ENCODE data around the gene LRRC49. TPM values are rescaled to one million over a fixed set of nuclear protein-coding genes. Genes with fewer than 3 reads are reported as not detected.

LRRC49 gene
- polyA plus RNA-seq, 2 donors, result 1.4 to 2.1 TPM

GRCh38 chr15:71080166-71080565 is 187.5 kb downstream of the LRRC49 start:
- peaks cover 0 to 1% of the 10 kb centered on the region in 2 donors for H3K9me3 ChIP-seq (ENCODE audit: control insufficient read depth in 2 of 2, insufficient read depth in 1 of 2, low read depth in 1 of 2, low read length in 1 of 2)
- H3K4me3 ChIP-seq (ENCODE audit: low read depth in 1 of 2, low read length in 2 of 2), result no peak overlapping the region
- peaks cover 0 to 5% of the 10 kb centered on the region in 2 donors for H3K4me1 ChIP-seq (ENCODE audit: control insufficient read depth in 2 of 2, insufficient read depth in 2 of 2, low read length in 1 of 2)
- H3K36me3 ChIP-seq (ENCODE audit: control insufficient read depth in 2 of 2, insufficient read depth in 2 of 2, low read length in 1 of 2), result no peaks in the 10 kb centered on the region
- H3K27me3 ChIP-seq (ENCODE audit: control insufficient read depth in 1 of 2, insufficient read depth in 2 of 2, low read length in 2 of 2), result peaks cover 0 to 1% of the 10 kb centered on the region in 2 donors
- no peak overlapping the region for H3K27ac ChIP-seq (ENCODE audit: low read depth in 2 of 2, low read length in 1 of 2)
- 76 to 77% methylated on average over 7 of the region's 7 CpGs for WGBS, 2 donors

GRCh38 chr15:71080705-71081104 is 188.1 kb downstream of the LRRC49 start:
- H3K27me3 ChIP-seq (ENCODE audit: control insufficient read depth in 1 of 2, insufficient read depth in 2 of 2, low read length in 2 of 2), result no peaks in the 10 kb centered on the region
- H3K4me3 ChIP-seq (ENCODE audit: low read depth in 1 of 2, low read length in 2 of 2), result no peak overlapping the region
- H3K9me3 ChIP-seq (ENCODE audit: control insufficient read depth in 2 of 2, insufficient read depth in 1 of 2, low read depth in 1 of 2, low read length in 1 of 2), result no peaks in the 10 kb centered on the region
- H3K36me3 ChIP-seq (ENCODE audit: control insufficient read depth in 2 of 2, insufficient read depth in 2 of 2, low read length in 1 of 2), result no peaks in the 10 kb centered on the region
- no peak overlapping the region for H3K27ac ChIP-seq (ENCODE audit: low read depth in 2 of 2, low read length in 1 of 2)
- WGBS, 2 donors, result 48 to 50% methylated on average over 1 of the region's 1 CpG
- H3K4me1 ChIP-seq (ENCODE audit: control insufficient read depth in 2 of 2, insufficient read depth in 2 of 2, low read length in 1 of 2), result peaks cover 0 to 5% of the 10 kb centered on the region in 2 donors

- H3K4me3 ChIP-seq (ENCODE audit: low read depth in 1 of 2, low read length in 2 of 2), result no peak overlapping the region
- 71 to 72% methylated on average over 5 of the region's 5 CpGs for WGBS, 2 donors
- no peaks in the 10 kb centered on the region for H3K9me3 ChIP-seq (ENCODE audit: control insufficient read depth in 2 of 2, insufficient read depth in 1 of 2, low read depth in 1 of 2, low read length in 1 of 2)
- no peaks in the 10 kb centered on the region for H3K27me3 ChIP-seq (ENCODE audit: control insufficient read depth in 1 of 2, insufficient read depth in 2 of 2, low read length in 2 of 2)
- no peaks in the 10 kb centered on the region for H3K36me3 ChIP-seq (ENCODE audit: control insufficient read depth in 2 of 2, insufficient read depth in 2 of 2, low read length in 1 of 2)
- peaks cover 0 to 5% of the 10 kb centered on the region in 2 donors for H3K4me1 ChIP-seq (ENCODE audit: control insufficient read depth in 2 of 2, insufficient read depth in 2 of 2, low read length in 1 of 2)
- H3K27ac ChIP-seq (ENCODE audit: low read depth in 2 of 2, low read length in 1 of 2), result no peak overlapping the region
These were observed 190.2 kb downstream of the LRRC49 start for GRCh38 chr15:71082803-71083202.

- WGBS, 2 donors, result 61 to 64% methylated on average over 5 of the region's 5 CpGs
- H3K4me1 ChIP-seq (ENCODE audit: control insufficient read depth in 2 of 2, insufficient read depth in 2 of 2, low read length in 1 of 2), result peaks cover 0 to 5% of the 10 kb centered on the region in 2 donors
- H3K27ac ChIP-seq (ENCODE audit: low read depth in 2 of 2, low read length in 1 of 2), result no peak overlapping the region
These were observed 190.7 kb downstream of the LRRC49 start for GRCh38 chr15:71083349-71083748.

GRCh38 chr15:71084264-71084663 is 191.6 kb downstream of the LRRC49 start:
- Histone ChIP-seq H3K4me3 (ENCODE audit: low read depth in 1 of 2, low read length in 2 of 2) (no peak overlapping the region), H3K36me3 (ENCODE audit: control insufficient read depth in 2 of 2, insufficient read depth in 2 of 2, low read length in 1 of 2) (no peaks in the 10 kb centered on the region), H3K9me3 (ENCODE audit: control insufficient read depth in 2 of 2, insufficient read depth in 1 of 2, low read depth in 1 of 2, low read length in 1 of 2) (no peaks in the 10 kb centered on the region), H3K4me1 (ENCODE audit: control insufficient read depth in 2 of 2, insufficient read depth in 2 of 2, low read length in 1 of 2) (peaks cover 0 to 5% of the 10 kb centered on the region in 2 donors), H3K27me3 (ENCODE audit: control insufficient read depth in 1 of 2, insufficient read depth in 2 of 2, low read length in 2 of 2) (no peaks in the 10 kb centered on the region), H3K27ac (ENCODE audit: low read depth in 2 of 2, low read length in 1 of 2) (no peak overlapping the region)
- WGBS, 2 donors, result 91% methylated on average over 2 of the region's 2 CpGs

More at GRCh38 chr15:71083349-71083748, 190.7 kb downstream of the LRRC49 start:
- Histone ChIP-seq H3K4me3 (ENCODE audit: low read depth in 1 of 2, low read length in 2 of 2) (no peak overlapping the region), H3K9me3 (ENCODE audit: control insufficient read depth in 2 of 2, insufficient read depth in 1 of 2, low read depth in 1 of 2, low read length in 1 of 2) (no peaks in the 10 kb centered on the region), H3K36me3 (ENCODE audit: control insufficient read depth in 2 of 2, insufficient read depth in 2 of 2, low read length in 1 of 2) (no peaks in the 10 kb centered on the region), H3K27me3 (ENCODE audit: control insufficient read depth in 1 of 2, insufficient read depth in 2 of 2, low read length in 2 of 2) (no peaks in the 10 kb centered on the region)

GRCh38 chr15:71085809-71086208 is 193.2 kb downstream of the LRRC49 start:
- H3K27ac ChIP-seq (ENCODE audit: low read depth in 2 of 2, low read length in 1 of 2), result no peak overlapping the region
- no peaks in the 10 kb centered on the region for H3K27me3 ChIP-seq (ENCODE audit: control insufficient read depth in 1 of 2, insufficient read depth in 2 of 2, low read length in 2 of 2)
- H3K9me3 ChIP-seq (ENCODE audit: control insufficient read depth in 2 of 2, insufficient read depth in 1 of 2, low read depth in 1 of 2, low read length in 1 of 2), result no peaks in the 10 kb centered on the region
- no peaks in the 10 kb centered on the region for H3K4me1 ChIP-seq (ENCODE audit: control insufficient read depth in 2 of 2, insufficient read depth in 2 of 2, low read length in 1 of 2)
- no peak overlapping the region for H3K4me3 ChIP-seq (ENCODE audit: low read depth in 1 of 2, low read length in 2 of 2)
- no peaks in the 10 kb centered on the region for H3K36me3 ChIP-seq (ENCODE audit: control insufficient read depth in 2 of 2, insufficient read depth in 2 of 2, low read length in 1 of 2)
- WGBS, 2 donors, result 77 to 84% methylated on average over 3 of the region's 3 CpGs

- Histone ChIP-seq H3K27ac (ENCODE audit: low read depth in 2 of 2, low read length in 1 of 2) (no peak overlapping the region), H3K9me3 (ENCODE audit: control insufficient read depth in 2 of 2, insufficient read depth in 1 of 2, low read depth in 1 of 2, low read length in 1 of 2) (no peaks in the 10 kb centered on the region), H3K4me3 (ENCODE audit: low read depth in 1 of 2, low read length in 2 of 2) (no peak overlapping the region), H3K27me3 (ENCODE audit: control insufficient read depth in 1 of 2, insufficient read depth in 2 of 2, low read length in 2 of 2) (no peaks in the 10 kb centered on the region), H3K4me1 (ENCODE audit: control insufficient read depth in 2 of 2, insufficient read depth in 2 of 2, low read length in 1 of 2) (no peaks in the 10 kb centered on the region), H3K36me3 (ENCODE audit: control insufficient read depth in 2 of 2, insufficient read depth in 2 of 2, low read length in 1 of 2) (no peaks in the 10 kb centered on the region)
These were observed 195.5 kb downstream of the LRRC49 start for GRCh38 chr15:71088155-71088554.

GRCh38 chr15:71088683-71089082 is 196.1 kb downstream of the LRRC49 start:
- WGBS, 2 donors, result 98 to 100% methylated on average over 1 of the region's 1 CpG
- no peak overlapping the region for H3K27ac ChIP-seq (ENCODE audit: low read depth in 2 of 2, low read length in 1 of 2)

GRCh38 chr15:71089801-71090200 is 197.2 kb downstream of the LRRC49 start:
- Histone ChIP-seq H3K4me1 (ENCODE audit: control insufficient read depth in 2 of 2, insufficient read depth in 2 of 2, low read length in 1 of 2) (no peaks in the 10 kb centered on the region), H3K27me3 (ENCODE audit: control insufficient read depth in 1 of 2, insufficient read depth in 2 of 2, low read length in 2 of 2) (no peaks in the 10 kb centered on the region), H3K9me3 (ENCODE audit: control insufficient read depth in 2 of 2, insufficient read depth in 1 of 2, low read depth in 1 of 2, low read length in 1 of 2) (no peaks in the 10 kb centered on the region), H3K4me3 (ENCODE audit: low read depth in 1 of 2, low read length in 2 of 2) (no peak overlapping the region), H3K36me3 (ENCODE audit: control insufficient read depth in 2 of 2, insufficient read depth in 2 of 2, low read length in 1 of 2) (no peaks in the 10 kb centered on the region), H3K27ac (ENCODE audit: low read depth in 2 of 2, low read length in 1 of 2) (no peak overlapping the region)
- 47 to 49% methylated on average over 1 of the region's 1 CpG for WGBS, 2 donors

More at GRCh38 chr15:71088683-71089082, 196.1 kb downstream of the LRRC49 start:
- no peak overlapping the region for H3K4me3 ChIP-seq (ENCODE audit: low read depth in 1 of 2, low read length in 2 of 2)
- H3K4me1 ChIP-seq (ENCODE audit: control insufficient read depth in 2 of 2, insufficient read depth in 2 of 2, low read length in 1 of 2), result no peaks in the 10 kb centered on the region
- no peaks in the 10 kb centered on the region for H3K36me3 ChIP-seq (ENCODE audit: control insufficient read depth in 2 of 2, insufficient read depth in 2 of 2, low read length in 1 of 2)
- no peaks in the 10 kb centered on the region for H3K27me3 ChIP-seq (ENCODE audit: control insufficient read depth in 1 of 2, insufficient read depth in 2 of 2, low read length in 2 of 2)
- H3K9me3 ChIP-seq (ENCODE audit: control insufficient read depth in 2 of 2, insufficient read depth in 1 of 2, low read depth in 1 of 2, low read length in 1 of 2), result no peaks in the 10 kb centered on the region

GRCh38 chr15:71091601-71092000 is 199.0 kb downstream of the LRRC49 start:
- no peak overlapping the region for H3K4me3 ChIP-seq (ENCODE audit: low read depth in 1 of 2, low read length in 2 of 2)
- H3K9me3 ChIP-seq (ENCODE audit: control insufficient read depth in 2 of 2, insufficient read depth in 1 of 2, low read depth in 1 of 2, low read length in 1 of 2), result no peaks in the 10 kb centered on the region
- H3K27me3 ChIP-seq (ENCODE audit: control insufficient read depth in 1 of 2, insufficient read depth in 2 of 2, low read length in 2 of 2), result no peaks in the 10 kb centered on the region
- H3K27ac ChIP-seq (ENCODE audit: low read depth in 2 of 2, low read length in 1 of 2), result no peak overlapping the region
- H3K36me3 ChIP-seq (ENCODE audit: control insufficient read depth in 2 of 2, insufficient read depth in 2 of 2, low read length in 1 of 2), result no peaks in the 10 kb centered on the region
- no peaks in the 10 kb centered on the region for H3K4me1 ChIP-seq (ENCODE audit: control insufficient read depth in 2 of 2, insufficient read depth in 2 of 2, low read length in 1 of 2)
- 80 to 85% methylated on average over 1 of the region's 1 CpG for WGBS, 2 donors

All from esophagus (tissue), 2 donors.